Astrocyte (in vitro differentiated cells and primary cell): ENCODE results near the gene RBBP6. TPM values are rescaled to one million over a fixed set of nuclear protein-coding genes. Genes with fewer than 3 reads are reported as not detected.

ENCODE experiments used
- DNase-seq: peaks from one replicate; pipeline ENCODE4 v3.0.0-alpha.2; 2010; ENCODE audit warnings: low read depth
- FAIRE-seq: peaks from 2 replicates; lab custom pipeline; 2011; peaks lifted over from hg19 to GRCh38; lab: Jason Lieb, UNC
- H2AFZ ChIP-seq: 2 replicates; pipeline ENCODE4 v1.6.0; 2012; ENCODE audit warnings: low read depth, low read length, inconsistent platforms
- H3K27ac ChIP-seq: 2 replicates; pipeline ENCODE4 v1.5.1; 2011; ENCODE audit warnings: low read depth, low read length, inconsistent platforms
- H3K27me3 ChIP-seq: 2 replicates; pipeline ENCODE4 v1.6.0; 2011; ENCODE audit warnings: low read length, inconsistent platforms; ENCODE audit not compliant: insufficient read depth
- H3K36me3 ChIP-seq: 2 replicates; pipeline ENCODE4 v1.5.1; 2011; ENCODE audit warnings: low read length, inconsistent platforms; ENCODE audit not compliant: insufficient read depth
- H3K4me1 ChIP-seq: 2 replicates; pipeline ENCODE4 v1.5.1; 2011; ENCODE audit warnings: low read length, inconsistent platforms; ENCODE audit not compliant: insufficient read depth
- H3K4me2 ChIP-seq: 2 replicates; pipeline ENCODE4 v1.6.0; 2012; ENCODE audit warnings: low read length, inconsistent platforms
- H3K4me3 ChIP-seq: 2 replicates; pipeline ENCODE4 v1.5.1; 2011; ENCODE audit warnings: low read depth, mild to moderate bottlenecking, low read length, inconsistent platforms; ENCODE audit not compliant: insufficient read depth
- H3K79me2 ChIP-seq: 2 replicates; pipeline ENCODE4 v1.6.0; 2012; ENCODE audit warnings: mild to moderate bottlenecking, low read length, inconsistent platforms; ENCODE audit not compliant: insufficient read depth
- H3K9ac ChIP-seq: 2 replicates; pipeline ENCODE4 v1.6.0; 2012; ENCODE audit warnings: mild to moderate bottlenecking, low read length, inconsistent platforms
- H3K9me3 ChIP-seq: 2 replicates; pipeline ENCODE4 v1.5.1; 2012; ENCODE audit warnings: low read depth, mild to moderate bottlenecking, low read length, inconsistent platforms; ENCODE audit not compliant: insufficient read depth
- H4K20me1 ChIP-seq: 2 replicates; pipeline ENCODE4 v1.6.0; 2012; ENCODE audit warnings: low read length, inconsistent platforms; ENCODE audit not compliant: insufficient read depth
- H3K27ac Mint-ChIP-seq: one replicate; pipeline ENCODE4 v1.8.0; 2021; ENCODE audit warnings: mild to moderate bottlenecking, mixed read lengths; ENCODE audit not compliant: unreplicated experiment
- H3K27me3 Mint-ChIP-seq: one replicate; pipeline ENCODE4 v1.8.0; 2021; ENCODE audit warnings: low read depth, mixed read lengths; ENCODE audit not compliant: unreplicated experiment
- H3K36me3 Mint-ChIP-seq: one replicate; pipeline ENCODE4 v1.8.0; 2021; ENCODE audit warnings: low read depth, mixed read lengths; ENCODE audit not compliant: unreplicated experiment
- H3K4me1 Mint-ChIP-seq: one replicate; pipeline ENCODE4 v1.8.0; 2021; ENCODE audit warnings: low read depth, mixed read lengths; ENCODE audit not compliant: unreplicated experiment
- H3K4me3 Mint-ChIP-seq: one replicate; pipeline ENCODE4 v1.8.0; 2021; ENCODE audit warnings: mild to moderate bottlenecking, moderate library complexity, mixed read lengths; ENCODE audit not compliant: unreplicated experiment
- H3K9me3 Mint-ChIP-seq: one replicate; pipeline ENCODE4 v1.8.0; 2021; ENCODE audit warnings: mild to moderate bottlenecking, mixed read lengths; ENCODE audit not compliant: unreplicated experiment
- CTCF ChIP-seq: IDR thresholded peaks from 2 replicates; pipeline ENCODE4 v1.5.1; 2011; ENCODE audit warnings: low read depth, mild to moderate bottlenecking, inconsistent platforms, low read length, moderate library complexity; ENCODE audit not compliant: insufficient read depth
- EZH2 ChIP-seq: IDR thresholded peaks from 2 replicates; pipeline ENCODE4 v1.6.1; 2012; ENCODE audit warnings: mild to moderate bottlenecking, low read length, inconsistent platforms; ENCODE audit not compliant: insufficient read depth
- total RNA-seq: library from RNA; stranded (reverse); gene quantifications from 2 replicates; pipeline ENCODE4 v1.2.1, GENCODE V29; 2021

The RBBP6 gene
- total RNA-seq, 1 donor from 2014 or later = 44.8 TPM

GRCh38 chr16:24609740-24610415 is 70.5 kb downstream of the RBBP6 start:
- Histone ChIP-seq H4K20me1 (no peaks in the 10 kb centered on the region), H3K27me3 (peaks cover 7% of the 10 kb centered on the region), H3K79me2 (no peaks in the 10 kb centered on the region), H3K4me3 (peak overlapping the region; percentile 51), H2AFZ (peak overlapping the region; percentile 84), H3K27ac (no peak overlapping the region), H3K36me3 (no peaks in the 10 kb centered on the region), H3K9ac (peak overlapping the region; percentile 48), H3K4me1 (peaks cover 6% of the 10 kb centered on the region), H3K9me3 (no peaks in the 10 kb centered on the region), H3K4me2 (peak overlapping the region; percentile 87)
- FAIRE-seq (no peak), DNase-seq (peak; percentile 51)
- TF ChIP-seq EZH2 (no peak), CTCF (no peak)
- Mint-ChIP-seq H3K27me3 (peaks cover 36% of the 10 kb centered on the region), H3K4me1 (peaks cover 5% of the 10 kb centered on the region), H3K9me3 (peaks cover 2% of the 10 kb centered on the region), H3K36me3 (peaks cover 4% of the 10 kb centered on the region), H3K27ac (peak overlapping the region; percentile 50), H3K4me3 (peak overlapping the region; percentile 75)

GRCh38 chr16:24610416-24610755 is 71.0 kb downstream of the RBBP6 start:
- TF ChIP-seq EZH2 (no peak), CTCF (no peak)
- DNase-seq = peak; percentile 22
- no peak overlapping the region for H3K27ac ChIP-seq
- no peaks in the 10 kb centered on the region for H3K36me3 ChIP-seq
- Mint-ChIP-seq H3K36me3 (peaks cover 4% of the 10 kb centered on the region), H3K9me3 (peaks cover 2% of the 10 kb centered on the region), H3K4me3 (peak overlapping the region; percentile 75), H3K27me3 (peaks cover 40% of the 10 kb centered on the region), H3K4me1 (peaks cover 5% of the 10 kb centered on the region), H3K27ac (peak overlapping the region; percentile 14)
- peak overlapping the region; percentile 51 for H3K4me3 ChIP-seq
- no peaks in the 10 kb centered on the region for H4K20me1 ChIP-seq
- H3K9me3 ChIP-seq = no peaks in the 10 kb centered on the region
- H3K27me3 ChIP-seq = peaks cover 9% of the 10 kb centered on the region
- FAIRE-seq = no peak
- peak overlapping the region; percentile 84 for H2AFZ ChIP-seq
- no peaks in the 10 kb centered on the region for H3K79me2 ChIP-seq
- peak overlapping the region; percentile 48 for H3K9ac ChIP-seq
- peak overlapping the region; percentile 87 for H3K4me2 ChIP-seq
- H3K4me1 ChIP-seq = peaks cover 6% of the 10 kb centered on the region

DNA sequence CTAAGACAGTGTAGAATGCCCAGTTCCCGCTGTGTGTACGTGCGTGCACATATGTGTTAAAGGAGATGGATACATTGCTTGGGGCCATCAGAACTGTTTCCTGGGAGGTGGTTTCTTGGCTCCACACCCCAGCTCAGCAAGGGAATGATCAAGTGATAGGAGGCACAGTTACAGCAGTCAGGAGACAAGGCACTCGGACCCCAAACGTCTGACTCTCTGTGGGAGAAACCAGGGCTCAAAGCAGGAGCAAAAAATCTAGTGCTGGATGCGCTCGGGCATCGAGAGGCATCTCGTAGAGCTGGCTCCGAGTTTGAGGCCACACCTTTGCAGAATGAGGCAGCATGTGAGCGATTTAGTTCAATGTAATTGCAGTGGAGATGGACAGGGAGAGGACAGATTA is 71.9 kb downstream of the RBBP6 start:
- Histone ChIP-seq H3K4me1 (peaks cover 6% of the 10 kb centered on the region), H3K27ac (no peak overlapping the region), H3K4me3 (no peak overlapping the region), H3K79me2 (no peaks in the 10 kb centered on the region), H3K27me3 (peaks cover 9% of the 10 kb centered on the region), H3K9ac (no peak overlapping the region), H2AFZ (peak overlapping the region; percentile 21), H3K9me3 (no peaks in the 10 kb centered on the region), H3K36me3 (no peaks in the 10 kb centered on the region), H3K4me2 (no peak overlapping the region), H4K20me1 (no peaks in the 10 kb centered on the region)
- H3K4me3 Mint-ChIP-seq = no peak overlapping the region
- H3K27ac Mint-ChIP-seq = peak overlapping the region; percentile 72
- H3K36me3 Mint-ChIP-seq = peaks cover 4% of the 10 kb centered on the region
- H3K9me3 Mint-ChIP-seq = peaks cover 2% of the 10 kb centered on the region
- peaks cover 5% of the 10 kb centered on the region for H3K4me1 Mint-ChIP-seq
- no peak for FAIRE-seq
- TF ChIP-seq CTCF = no peak
- no peak for TF ChIP-seq EZH2
- no peak for DNase-seq
- peaks cover 40% of the 10 kb centered on the region for H3K27me3 Mint-ChIP-seq
